K562 (cell line): Measurements from ENCODE around the gene SND1. TPM values are rescaled to one million over a fixed set of nuclear protein-coding genes. Genes with fewer than 3 reads are reported as not detected.

Source experiments
- ATAC-seq: fragments of 200-7000 bp; cut with Tn5 transposase; 3 replicates; pipeline ENCODE4 v1.9.1; 2020; ENCODE audit warnings: moderate library complexity
- BruUV-seq: library from RNA; stranded (reverse); fragments of 400-500 nt; replicated peaks from 2 replicates; lab custom pipeline; 2021; lab: Mats Ljungman, UMichigan
- CTCF ChIA-PET: fragments of 300-600 bp; formaldehyde crosslinking; extraction: SDS; loops from one replicate; lab custom pipeline; 2021; ENCODE audit warnings: low intra/inter-chr PET ratio; lab: Yijun Ruan, JAX
- POLR2A ChIA-PET: fragments of 300-600, 350-650 bp; sonication (Branson Sonifier 250); formaldehyde crosslinking; extraction: SDS; loops from one replicate; lab custom pipeline; 2021; ENCODE audit warnings: antibody characterized with exemption, inconsistent platforms; lab: Yijun Ruan, JAX
- DNase-seq, 4 experiments: peaks; one replicate each; pipeline versions ENCODE4 v3.0.0 to v3.0.0-alpha.2; 2011 to 2018; ENCODE audit warnings: low spot score in 3 of 4, mixed read lengths in 3 of 4; ENCODE audit errors: extremely low read depth in 1 of 4
- FAIRE-seq: peaks from 2 replicates; lab custom pipeline; 2011; peaks lifted over from hg19 to GRCh38; lab: Jason Lieb, UNC
- H2AFZ ChIP-seq: 2 replicates; pipeline ENCODE4 v1.6.0; 2011; ENCODE audit warnings: low read depth, low read length, control low read depth, inconsistent platforms
- H3K27ac ChIP-seq: fragments of 200-600 bp; 3 replicates; pipeline ENCODE4 v1.8.0; 2011; ENCODE audit warnings: low read depth, mild to moderate bottlenecking, control low read depth, inconsistent platforms, low read length, moderate library complexity, mixed read lengths; ENCODE audit errors: extremely low read depth
- H3K27me3 ChIP-seq, 2 experiments: fragments of 300-600 bp in 1 of 2; 2 replicates in 1 of 2; 3 replicates in 1 of 2; pipeline versions ENCODE4 v1.6.0 to v1.8.0; 2011; ENCODE audit warnings: inconsistent platforms in 2 of 2, low read length in 2 of 2, mild to moderate bottlenecking in 1 of 2, mixed read lengths in 1 of 2, moderate library complexity in 1 of 2; ENCODE audit not compliant: control insufficient read depth in 2 of 2, insufficient read depth in 2 of 2
- H3K36me3 ChIP-seq: fragments of 300-600 bp; 3 replicates; pipeline ENCODE4 v1.8.0; 2011; ENCODE audit warnings: mild to moderate bottlenecking, low read length, inconsistent platforms; ENCODE audit not compliant: control insufficient read depth, insufficient read depth
- H3K4me1 ChIP-seq, 2 experiments: fragments of 200-600 bp in 1 of 2; replicated peaks in 1 of 2; 2 replicates in 1 of 2; 3 replicates in 1 of 2; pipeline versions ENCODE4 v1.5.1 to v1.8.0; 2011; ENCODE audit warnings: inconsistent platforms in 2 of 2, low read length in 2 of 2, mild to moderate bottlenecking in 1 of 2, mixed read lengths in 1 of 2, moderate library complexity in 1 of 2; ENCODE audit not compliant: control insufficient read depth in 2 of 2, insufficient read depth in 2 of 2
- H3K4me2 ChIP-seq: 2 replicates; pipeline ENCODE4 v1.6.1; 2011; ENCODE audit warnings: low read length, control low read depth, inconsistent platforms, mixed read lengths; ENCODE audit not compliant: insufficient read depth
- H3K4me3 ChIP-seq: fragments of 200-600 bp; sonication (generic), shearing (Covaris generic); 2 replicates; pipeline ENCODE4 v1.5.1; 2016; ENCODE audit warnings: control low read depth, inconsistent platforms
- H3K79me2 ChIP-seq: fragments of 200-600 bp; 3 replicates; pipeline ENCODE4 v1.8.0; 2011; ENCODE audit warnings: low read length, inconsistent platforms; ENCODE audit not compliant: control insufficient read depth, insufficient read depth
- H3K9ac ChIP-seq, 2 experiments: 2 replicates each; pipeline versions ENCODE4 v1.6.0 to v1.6.1; 2011; ENCODE audit warnings: low read depth in 2 of 2, low read length in 2 of 2, control low read depth in 1 of 2, inconsistent platforms in 1 of 2, mild to moderate bottlenecking in 1 of 2, mixed read lengths in 1 of 2; ENCODE audit not compliant: insufficient read depth in 1 of 2
- H3K9me1 ChIP-seq: one replicate; pipeline ENCODE4 v1.6.0; 2011; ENCODE audit warnings: inconsistent platforms, mild to moderate bottlenecking, low read length, moderate library complexity; ENCODE audit not compliant: control insufficient read depth, insufficient read depth
- H3K9me3 ChIP-seq: replicated peaks from 2 replicates; pipeline ENCODE4 v1.5.1; 2011; ENCODE audit warnings: low read depth, low read length, inconsistent platforms; ENCODE audit not compliant: control insufficient read depth, insufficient read depth
- H4K20me1 ChIP-seq: replicated peaks from 2 replicates; pipeline ENCODE4 v1.6.1; 2011; ENCODE audit warnings: low read length, inconsistent platforms, mixed read lengths; ENCODE audit not compliant: control insufficient read depth, insufficient read depth
- DPF2 ChIP-seq: fragments of 450-650 bp; IDR thresholded peaks from 2 replicates; pipeline ENCODE4 v1.6.1; 2016
- GMEB1 ChIP-seq: fragments of 250-450 bp; sonication (Bioruptor Pico); IDR thresholded peaks from 2 replicates; pipeline ENCODE4 v1.4.0; 2020; ENCODE audit warnings: mild to moderate bottlenecking
- NFATC3 ChIP-seq: fragments of 450-650 bp; IDR thresholded peaks from 2 replicates; pipeline ENCODE4 v1.6.1; 2017; ENCODE audit warnings: mild to moderate bottlenecking
- NUFIP1 ChIP-seq: fragments of 450-650 bp; IDR thresholded peaks from 2 replicates; pipeline ENCODE4 v1.6.1; 2018; ENCODE audit not compliant: partially characterized antibody
- RB1 ChIP-seq: fragments of 450-650 bp; IDR thresholded peaks from 2 replicates; pipeline ENCODE4 v1.6.1; 2017; ENCODE audit warnings: low read depth, mild to moderate bottlenecking
- STAT5A ChIP-seq: IDR thresholded peaks from 2 replicates; pipeline ENCODE4 v1.6.1; 2012; ENCODE audit warnings: low read length, inconsistent platforms, borderline replicate concordance
- TEAD4 ChIP-seq, 2 experiments: sonication (generic) in 1 of 2; formaldehyde crosslinking in 1 of 2; IDR thresholded peaks; 2 replicates each; pipeline versions ENCODE4 v1.6.1 to v1.8.0; 2012 to 2022; ENCODE audit warnings: borderline replicate concordance in 1 of 2, inconsistent platforms in 1 of 2, low read length in 1 of 2, mild to moderate bottlenecking in 1 of 2, missing genetic modification reagents in 1 of 2
- THRAP3 ChIP-seq: fragments of 450-650 bp; IDR thresholded peaks from 2 replicates; pipeline ENCODE4 v1.6.1; 2016; ENCODE audit warnings: mild to moderate bottlenecking, inconsistent platforms, borderline replicate concordance
- TRIM28 ChIP-seq: fragments of 450-650 bp; IDR thresholded peaks from 2 replicates; pipeline ENCODE4 v1.6.1; 2017
- WGBS: fragments of 100-300 bp; shearing (Covaris generic); methylation state at CpG from one replicate; pipeline ENCODE4 v1.1.6; 2016; ENCODE audit warnings: low coverage, mixed read lengths; ENCODE audit not compliant: insufficient coverage; ENCODE audit errors: missing lambda C conversion rate; 5-methylcytosine and 5-hydroxymethylcytosine counted together
- in situ Hi-C: fragments of 300-500 bp; cut with MboI; formaldehyde crosslinking; loops from 4 replicates; pipeline ENCODE4 v1.15.0; 2018; ENCODE audit warnings: inconsistent platforms, mixed read lengths
- intact Hi-C: fragments of 100-400 bp; cut with micrococcal nuclease; formaldehyde crosslinking; loops from 2 replicates; pipeline ENCODE4 v1.14.2; 2022
- polyA plus RNA-seq, 8 experiments: library from polyadenylated mRNA; depleted of rRNA in 4 of 8; stranded (reverse) in 5 of 8; unstranded in 3 of 8; fragments of >200 nt; fragmentation: Nextera tagmentation in 2 of 8; fragmentation: Illumina TruSeq in 1 of 8; extraction: Ambion mirVana in 2 of 8; extraction: Trizol in 1 of 8; gene quantifications; 2 replicates each; pipeline versions ENCODE4 v1.2.1 to v1.2.3, GENCODE V29; 2011 to 2014; ENCODE audit warnings: inconsistent platforms in 1 of 8, missing spikeins in 1 of 8
- total RNA-seq, 7 experiments: library from RNA; depleted of rRNA in 6 of 7; stranded (reverse); fragments of >200 nt in 6 of 7; fragmentation: Illumina TruSeq in 2 of 7; extraction: Trizol in 2 of 7; gene quantifications; 2 replicates each; pipeline versions ENCODE4 v1.2.1 to v1.2.3, GENCODE V29; 2011 to 2021; ENCODE audit warnings: low replicate concordance in 1 of 7

Gene SND1
- total and polyA plus RNA-seq, 9 of the 15 experiments (the other 6 are each of a cell fraction or from before 2014, with no cell fraction given), result 46.5 to 307 (median 191) TPM

- no peak for ATAC-seq
- no peak for FAIRE-seq
- Histone ChIP-seq H3K9me1 (peaks cover 4% of the 10 kb centered on the region), H3K27me3 (no peaks in the 10 kb centered on the region)
- TF ChIP-seq TEAD4 (IDR thresholded peaks at IDR 0.05; ENCODE audit: low read length) (no peak), TEAD4 (CRISPR knock-in tag; IDR thresholded peaks at IDR 0.05; ENCODE audit: borderline replicate concordance) (no peak), NUFIP1 (no peak), RB1 (no peak), STAT5A (no peak), NFATC3 (no peak), GMEB1 (CRISPR knock-in tag) (no peak), THRAP3 (no peak), TRIM28 (no peak), DPF2 (no peak)
- TF ChIP-seq, all 486 proteins: peak for 0
- BruUV-seq, result no TSS peak
- Histone ChIP-seq H3K79me2 (peaks cover 34% of the 10 kb centered on the region), H3K27ac (no peak overlapping the region), H2AFZ (no peak overlapping the region), H3K36me3 (peaks cover 50% of the 10 kb centered on the region), H3K4me1 (peaks cover 3 to 17% of the 10 kb centered on the region in 2 experiments; a peak in 4 of 5 replicates), H3K9me3 (no peaks in the 10 kb centered on the region), H3K4me3 (no peak overlapping the region), H4K20me1 (no peaks in the 10 kb centered on the region; the same call in 1 of the 2 replicates), H3K9ac (no peak overlapping the region), H3K4me2 (no peak overlapping the region)
- CTCF ChIA-PET, result no interaction called here
- whole genome bisulfite sequencing, result 55% methylated on average over 1 of the region's 1 CpG
- intact Hi-C loops, result no loop called here
- no peak for DNase-seq
- POLR2A ChIA-PET, result interaction anchor here (0.5 kb wide), 1 partner anchor 260 kb away, joined by 3 read pairs; the partner anchor contains the start of gene SND1
- in situ Hi-C loops, result no loop called here
Measured at GRCh38 chr7:127911968-127912511, 260.0 kb downstream of the SND1 start.
